Measurements from ENCODE around the gene PNMA1.

Gene PNMA1

DNA sequence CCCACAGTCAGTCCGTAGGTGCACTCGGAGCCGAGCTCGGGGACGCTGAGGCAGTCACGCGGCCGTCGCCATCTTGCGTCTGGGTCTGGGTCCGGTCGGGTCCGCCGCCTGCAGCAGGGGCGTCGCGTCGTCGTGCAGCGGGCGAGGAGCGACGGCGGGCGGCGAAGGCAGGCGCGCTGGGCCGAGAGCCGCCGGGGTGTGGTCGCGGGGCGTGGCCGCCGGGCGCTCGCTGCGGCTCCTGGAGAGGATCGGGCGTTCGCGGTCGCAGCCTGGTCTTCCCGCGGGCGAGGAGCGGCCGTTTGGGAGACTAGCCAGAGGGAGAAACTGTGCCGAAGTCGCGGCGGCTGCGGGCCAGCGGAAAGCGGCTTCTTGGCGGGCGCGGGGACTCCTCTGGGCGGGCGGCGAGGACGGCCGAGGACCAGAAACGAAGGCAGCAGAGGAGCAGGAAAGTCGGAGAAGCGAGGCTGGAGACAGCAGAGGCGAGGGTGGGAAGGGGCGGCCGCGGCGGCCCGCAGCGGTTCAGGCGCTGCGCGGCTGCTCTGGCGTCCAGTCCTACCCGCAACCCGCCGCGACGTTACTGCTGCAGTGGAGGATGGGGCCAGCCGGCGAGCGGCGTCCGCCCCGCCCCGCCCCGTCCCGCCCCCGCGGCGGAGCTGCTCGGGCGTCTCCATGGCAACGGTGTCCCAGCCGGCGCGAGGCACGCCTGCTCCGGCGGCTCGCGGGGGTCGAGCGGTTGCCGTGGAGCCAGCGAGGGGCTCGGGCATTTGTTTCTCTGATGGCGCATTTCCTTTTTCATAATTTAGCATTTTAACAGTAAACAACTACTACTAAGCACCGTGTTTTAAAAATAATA lies at the start of gene PNMA1:
Gene PNMA1, minus strand, starts transcription at position 582 of the 853 bp plus-strand sequence. CDS start 745 bp downstream, outside the sequence.
- H3K4me3 ChIP-seq (ENCODE audit: low read depth, low read length), result peak within 1 kb of the TSS; percentile 90

DNA sequence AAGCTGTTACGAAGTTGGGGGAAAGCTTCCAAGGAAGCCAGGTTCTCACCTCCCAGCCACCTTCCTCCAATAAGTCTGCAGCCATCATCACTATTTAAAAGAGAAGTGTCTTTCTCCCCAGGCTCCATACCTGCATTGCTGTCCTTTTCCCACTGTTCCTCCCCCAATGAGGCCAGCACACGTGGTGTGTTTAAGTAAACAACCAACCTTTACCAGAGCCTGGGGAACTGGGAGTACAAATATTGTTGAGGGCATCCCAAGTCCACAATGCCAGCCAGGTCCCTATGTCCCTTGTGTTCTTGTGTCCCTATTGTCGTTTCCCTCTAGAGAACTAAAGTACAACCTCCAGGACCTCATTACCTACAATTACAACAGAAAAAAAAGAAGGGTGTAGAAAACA lies 49.2 kb upstream of the PNMA1 start:
- no peak overlapping the region for H3K4me3 ChIP-seq (ENCODE audit: low read depth, low read length)

GRCh38 chr14:73762375-73762822 lies 48.2 kb upstream of the PNMA1 start:
- H3K4me3 ChIP-seq (ENCODE audit: low read depth, low read length), result no peak overlapping the region

DNA sequence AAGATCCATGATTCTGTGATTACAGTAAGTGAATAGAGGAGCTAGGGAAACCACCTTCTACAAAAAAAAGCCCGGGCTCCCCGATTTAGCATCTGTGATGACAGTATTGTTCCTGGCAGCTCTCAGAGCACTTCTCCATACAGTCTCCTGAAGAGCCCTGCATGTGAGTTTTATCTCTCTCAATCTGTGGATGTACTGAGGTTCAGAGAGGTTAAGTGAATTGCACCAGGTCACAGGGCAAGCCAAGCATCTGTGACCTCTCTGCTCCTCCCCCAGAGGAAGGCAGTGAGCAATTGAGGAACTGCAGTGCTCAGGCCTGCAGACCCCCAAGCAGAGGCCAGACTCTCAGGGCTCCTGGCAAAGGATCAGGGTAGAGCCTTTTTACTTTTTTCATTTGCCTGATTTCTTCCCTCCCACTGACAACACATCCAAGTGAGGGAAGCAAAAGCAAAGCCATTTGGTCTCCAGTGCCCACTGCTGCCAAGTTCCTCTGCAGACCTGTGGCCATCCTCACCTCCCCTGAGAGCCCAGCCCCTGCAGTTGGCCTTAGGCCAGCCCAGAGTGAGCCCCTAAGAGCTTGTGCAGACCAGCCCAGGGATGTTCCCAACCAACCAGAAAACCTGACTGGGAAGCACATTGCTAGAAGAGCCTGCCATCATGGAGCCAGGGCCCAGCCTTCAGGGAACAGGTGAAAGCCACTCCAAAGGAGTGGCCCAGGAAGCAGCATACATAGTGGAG lies 47.6 kb upstream of the PNMA1 start:
- H3K4me3 ChIP-seq (ENCODE audit: low read depth, low read length), result no peak overlapping the region

DNA sequence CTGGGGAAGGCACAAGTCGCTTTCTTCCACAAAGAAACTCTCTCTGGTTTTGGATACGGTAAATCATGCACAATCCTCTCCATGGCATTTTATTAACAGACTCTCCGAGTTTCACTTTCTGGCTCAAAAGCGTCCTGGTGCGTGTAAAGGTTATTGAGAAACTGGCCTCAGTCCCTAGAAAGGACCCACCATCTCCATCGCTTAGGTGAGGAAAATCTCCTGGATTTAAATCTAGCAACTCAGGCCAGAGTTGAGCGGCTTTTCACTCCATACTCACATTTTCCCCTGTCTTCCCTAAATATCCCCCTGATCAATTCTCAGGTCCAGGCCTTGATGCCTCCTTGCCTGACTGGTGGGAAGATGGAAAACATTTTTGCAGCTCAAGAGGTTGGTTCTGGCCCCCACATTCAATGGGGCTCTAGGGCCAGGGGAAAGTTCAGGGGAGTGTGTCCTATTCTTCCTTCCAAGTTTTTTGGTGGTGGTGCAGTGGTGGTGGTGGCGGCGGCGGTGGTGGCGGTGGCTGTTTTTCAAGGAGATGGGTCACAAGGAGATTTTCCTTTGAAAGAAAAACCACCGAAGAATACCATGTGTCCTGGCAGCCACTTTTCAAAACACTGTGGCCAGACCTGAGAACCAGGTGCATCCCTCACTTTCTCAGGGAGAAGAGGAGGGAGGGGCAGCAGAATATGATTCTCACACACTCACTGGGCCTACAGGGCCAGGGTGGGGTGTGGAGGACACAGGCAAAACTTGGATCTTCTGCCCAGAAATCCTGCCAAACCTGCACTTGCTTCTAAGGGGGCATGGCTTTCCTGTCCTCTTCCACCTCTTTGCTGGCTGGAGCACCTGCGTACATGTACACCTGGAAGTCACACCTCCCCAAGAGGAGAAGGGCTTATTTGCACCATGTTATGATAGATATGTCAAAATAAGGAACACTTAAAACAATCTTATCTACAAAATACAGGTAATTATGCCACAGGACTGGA lies 46.7 kb upstream of the PNMA1 start:
- no peak overlapping the region for H3K4me3 ChIP-seq (ENCODE audit: low read depth, low read length)

GRCh38 chr14:73759714-73760597 lies 45.8 kb upstream of the PNMA1 start:
- peak overlapping the region; percentile 66 for H3K4me3 ChIP-seq (ENCODE audit: low read depth, low read length)

DNA sequence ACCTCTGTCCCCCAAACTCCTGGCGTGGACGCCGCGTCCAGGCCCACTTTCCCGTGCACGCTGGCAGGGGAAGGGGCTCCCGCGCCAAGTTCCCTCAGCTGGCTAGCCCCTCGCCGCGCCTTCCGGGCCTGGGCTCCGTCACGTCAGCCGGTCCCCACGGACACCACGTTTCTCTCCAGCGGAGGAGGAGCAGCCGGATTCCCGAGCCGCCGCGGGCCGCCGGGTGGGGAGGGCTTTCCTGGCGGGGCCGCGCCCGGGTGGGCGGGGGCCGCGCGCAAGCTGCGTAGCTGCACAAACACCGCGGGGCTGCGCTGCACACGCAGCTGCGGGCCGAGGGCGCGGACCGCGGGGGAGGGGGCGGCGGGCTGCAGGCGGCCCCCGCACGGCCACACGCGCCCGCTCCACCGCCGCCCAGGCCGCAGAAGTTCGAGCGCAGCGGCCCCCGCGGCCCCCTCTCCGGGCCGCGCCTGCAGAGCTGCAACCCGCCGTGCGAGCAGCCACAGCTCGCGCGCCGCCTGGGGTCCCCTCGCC lies 45.1 kb upstream of the PNMA1 start:
- peak overlapping the region; percentile 66 for H3K4me3 ChIP-seq (ENCODE audit: low read depth, low read length)

GRCh38 chr14:73758392-73759182 lies 44.4 kb upstream of the PNMA1 start:
- H3K4me3 ChIP-seq (ENCODE audit: low read depth, low read length), result peak overlapping the region; percentile 66

DNA sequence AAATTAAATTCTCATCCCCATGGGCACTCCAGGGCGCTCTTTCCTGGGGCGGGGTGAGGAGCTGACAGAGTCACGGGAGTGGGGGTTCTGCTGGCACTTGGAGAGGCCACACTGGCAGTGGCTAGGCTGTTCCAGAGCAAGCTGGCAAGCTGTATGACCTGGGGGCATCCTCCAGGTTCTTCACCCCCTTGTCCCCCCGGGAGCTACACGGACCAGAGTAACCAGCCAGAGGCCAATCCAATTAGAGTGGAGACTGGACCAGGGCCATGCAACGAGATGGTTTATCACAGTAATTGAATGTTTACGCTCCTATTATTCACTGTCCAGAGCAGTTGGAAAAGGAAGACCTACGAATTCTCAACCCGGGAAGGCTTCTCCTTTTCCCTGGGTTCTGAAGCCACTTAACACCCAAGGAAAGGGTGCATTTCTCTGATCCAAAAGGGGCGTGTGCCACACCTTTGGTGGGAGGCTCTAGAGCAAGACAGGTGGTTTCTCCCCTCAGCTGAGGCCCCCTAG lies 43.8 kb upstream of the PNMA1 start:
- no peak overlapping the region for H3K4me3 ChIP-seq (ENCODE audit: low read depth, low read length)

- no peak overlapping the region for H3K4me3 ChIP-seq (ENCODE audit: low read depth, low read length)
Observed at GRCh38 chr14:73757381-73757780, 43.2 kb upstream of the PNMA1 start.

DNA sequence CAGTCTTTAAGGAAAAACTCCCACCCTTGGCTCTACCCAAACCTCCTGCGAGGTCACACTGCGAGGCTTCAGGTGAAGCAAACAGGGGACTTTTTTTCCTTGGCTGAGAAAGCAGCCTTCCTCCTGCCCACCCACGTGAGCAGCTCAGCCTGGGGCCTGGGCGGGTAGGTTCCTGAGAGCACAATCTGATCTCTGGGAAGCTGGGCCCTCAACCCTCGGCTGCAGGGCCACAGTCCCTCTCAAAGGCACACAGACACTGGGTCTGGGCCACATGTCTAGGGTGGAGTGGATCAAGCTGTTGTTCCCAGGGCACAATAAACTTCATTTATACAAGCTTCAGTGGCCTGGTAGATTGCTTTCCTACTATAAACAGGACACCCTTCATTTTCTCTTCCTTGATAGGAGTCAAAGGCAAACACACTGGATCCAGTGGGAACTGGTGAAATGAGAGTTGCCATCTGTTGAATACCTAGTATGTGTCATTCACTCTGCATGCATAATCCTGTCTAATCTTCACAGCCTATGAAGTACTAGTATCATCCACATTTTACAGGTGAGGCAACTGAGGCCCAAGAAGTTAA lies 41.3 kb upstream of the PNMA1 start:
- no peak overlapping the region for H3K4me3 ChIP-seq (ENCODE audit: low read depth, low read length)

- no peak overlapping the region for H3K4me3 ChIP-seq (ENCODE audit: low read depth, low read length)
Observed at GRCh38 chr14:73754911-73755360, 40.8 kb upstream of the PNMA1 start.

DNA sequence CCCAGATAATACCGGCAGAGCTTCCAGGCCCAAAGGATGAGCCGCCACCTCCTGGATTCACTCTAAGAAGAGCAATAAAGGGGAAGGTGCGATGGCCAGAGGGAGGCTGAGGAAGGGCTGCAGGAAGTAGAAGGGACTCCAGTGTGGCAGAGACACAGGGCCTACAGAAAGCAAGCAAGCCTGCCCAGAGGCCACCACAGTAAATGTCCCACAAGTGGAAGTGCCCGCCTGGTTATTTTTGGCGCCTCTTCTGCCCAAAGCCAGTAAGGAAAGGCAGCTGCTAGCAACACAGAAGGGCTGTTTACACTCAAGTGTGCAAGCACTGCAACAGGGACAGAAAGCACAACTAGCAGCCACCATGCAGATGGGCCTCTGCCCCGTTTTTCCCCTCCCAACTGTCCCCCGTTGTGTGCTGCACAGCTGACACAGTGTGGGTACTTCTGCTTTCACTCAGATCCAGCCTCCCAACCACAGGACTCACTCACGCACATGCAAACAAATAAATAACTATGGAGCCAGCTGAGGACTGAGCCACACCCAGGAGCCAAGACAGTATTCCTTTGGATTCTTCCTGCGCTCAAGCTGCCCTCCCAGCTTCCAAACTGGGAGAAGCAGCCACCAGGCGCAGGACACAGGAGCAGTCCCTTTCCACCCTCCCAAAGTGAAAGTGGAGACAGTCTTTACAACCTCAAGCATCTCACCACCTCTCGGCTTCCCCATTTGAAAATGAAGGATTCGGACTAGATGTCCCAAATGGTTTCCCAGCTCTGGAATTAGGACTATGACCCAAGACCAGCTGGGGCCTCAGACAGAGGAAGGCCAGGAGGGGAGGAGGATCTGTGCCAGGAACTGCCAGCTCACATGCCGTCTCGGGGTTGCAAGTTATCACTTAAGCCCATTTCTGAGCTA lies 40.0 kb upstream of the PNMA1 start:
- no peak overlapping the region for H3K4me3 ChIP-seq (ENCODE audit: low read depth, low read length)

DNA sequence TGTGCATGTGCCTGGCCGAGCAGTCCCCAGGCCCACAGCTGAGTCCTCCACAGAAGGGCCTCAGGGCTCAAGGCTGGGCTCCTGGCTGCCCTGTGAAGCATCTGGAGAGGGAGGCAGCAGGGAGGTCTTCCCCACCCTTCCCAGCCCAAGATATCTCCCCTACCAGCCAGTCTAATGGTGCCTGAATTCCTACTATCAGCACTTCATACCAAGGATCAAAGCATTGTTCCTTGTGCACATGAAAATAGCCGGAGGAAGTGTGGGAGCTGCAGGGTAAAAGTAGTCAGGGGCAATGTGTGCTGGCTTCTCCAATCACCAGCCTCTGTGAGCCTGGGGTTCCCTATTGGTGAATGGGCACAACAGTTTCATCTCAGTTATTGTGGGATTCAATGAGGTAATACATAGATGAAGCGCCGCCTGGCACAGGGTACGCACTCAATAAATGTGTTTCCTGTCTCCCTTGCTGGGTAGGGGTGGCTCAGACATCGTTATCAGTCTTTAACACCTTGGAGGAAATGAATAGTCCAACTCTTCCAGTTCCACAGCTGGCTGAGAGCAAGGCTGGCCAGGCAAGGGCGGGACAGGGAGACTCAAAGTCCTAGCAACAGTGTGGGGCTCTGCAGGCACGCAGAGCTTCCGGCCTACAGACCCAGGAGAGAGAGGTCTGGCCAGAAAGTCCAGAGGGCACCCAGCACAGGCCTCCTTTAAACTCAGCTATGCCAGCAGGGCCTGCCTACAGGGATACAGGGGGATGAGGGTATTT lies 39.1 kb upstream of the PNMA1 start:
- H3K4me3 ChIP-seq (ENCODE audit: low read depth, low read length), result no peak overlapping the region

- H3K4me3 ChIP-seq (ENCODE audit: low read depth, low read length), result no peak overlapping the region
Observed at GRCh38 chr14:73752297-73752992, 38.3 kb upstream of the PNMA1 start.
